HG02884 (cell line): Measurements from ENCODE around the gene DBNDD2.

ENCODE experiments used
- ATAC-seq: cut with Tn5 transposase; IDR thresholded peaks from one replicate; pipeline ENCODE4 v1.9.1; 2021; ENCODE audit warnings: mild to moderate bottlenecking, moderate library complexity; ENCODE audit not compliant: unreplicated experiment

DBNDD2 gene

GRCh38 chr20:45445805-45446562 lies 37.9 kb downstream of the DBNDD2 start:
- no peak for ATAC-seq

GRCh38 chr20:45448270-45448669 lies 40.2 kb downstream of the DBNDD2 start:
- ATAC-seq = no peak

GRCh38 chr20:45449528-45449927 lies 41.4 kb downstream of the DBNDD2 start:
- ATAC-seq = no peak

- ATAC-seq = no peak
Observed at GRCh38 chr20:45450097-45450818, 42.2 kb downstream of the DBNDD2 start.

GRCh38 chr20:45452238-45452637 lies 44.1 kb downstream of the DBNDD2 start:
- ATAC-seq = no peak

GRCh38 chr20:45452772-45453691 lies 44.9 kb downstream of the DBNDD2 start:
- no peak for ATAC-seq

- no peak for ATAC-seq
Observed at GRCh38 chr20:45456632-45457031, 48.5 kb downstream of the DBNDD2 start.

GRCh38 chr20:45459606-45460005 lies 51.5 kb downstream of the DBNDD2 start:
- no peak for ATAC-seq
